Smooth muscle cell (in vitro differentiated cells): Measurements from ENCODE around the gene BAX. TPM values are rescaled to one million over a fixed set of nuclear protein-coding genes. Genes with fewer than 3 reads are reported as not detected.

Source experiments
- DNase-seq: peaks from one replicate; lab custom pipeline; 2025; ENCODE audit not compliant: unreplicated experiment; lab: John Stamatoyannopoulos, UW
- H2AFZ ChIP-seq: fragments of 200-600 bp; sonication (generic); 2 replicates; pipeline ENCODE4 v1.6.0; 2016; ENCODE audit warnings: antibody characterized with exemption, low read depth, mild to moderate bottlenecking
- H3F3A ChIP-seq: fragments of 200-600 bp; sonication (generic); 2 replicates; pipeline ENCODE4 v1.6.0; 2017; ENCODE audit warnings: antibody characterized with exemption, low read depth
- H3K27ac ChIP-seq: fragments of 200-600 bp; sonication (generic); 2 replicates; pipeline ENCODE4 v1.5.1; 2016; ENCODE audit warnings: low read depth, mild to moderate bottlenecking
- H3K27me3 ChIP-seq: fragments of 200-600 bp; sonication (generic); 2 replicates; pipeline ENCODE4 v1.6.1; 2016; ENCODE audit warnings: low read depth, mild to moderate bottlenecking
- H3K36me3 ChIP-seq: fragments of 200-600 bp; sonication (generic); 2 replicates; pipeline ENCODE4 v1.5.1; 2016; ENCODE audit warnings: low read depth
- H3K4me1 ChIP-seq: fragments of 200-600 bp; sonication (generic); 2 replicates; pipeline ENCODE4 v1.5.1; 2016; ENCODE audit warnings: low read depth
- H3K4me2 ChIP-seq: fragments of 200-600 bp; sonication (generic); 2 replicates; pipeline ENCODE4 v1.6.0; 2016; ENCODE audit warnings: mild to moderate bottlenecking
- H3K4me3 ChIP-seq: fragments of 200-600 bp; sonication (generic); 2 replicates; pipeline ENCODE4 v1.5.1; 2016; ENCODE audit warnings: mild to moderate bottlenecking
- H3K79me2 ChIP-seq: fragments of 200-600 bp; sonication (generic); 2 replicates; pipeline ENCODE4 v1.6.0; 2016; ENCODE audit warnings: low read depth, mild to moderate bottlenecking
- H3K9ac ChIP-seq: fragments of 200-600 bp; sonication (generic); 2 replicates; pipeline ENCODE4 v1.6.0; 2016; ENCODE audit warnings: low read depth
- H3K9me3 ChIP-seq: fragments of 200-600 bp; sonication (generic); replicated peaks from 2 replicates; pipeline ENCODE4 v1.5.1; 2016; ENCODE audit warnings: low read depth
- H4K20me1 ChIP-seq: fragments of 200-600 bp; sonication (generic); 2 replicates; pipeline ENCODE4 v1.6.0; 2016; ENCODE audit warnings: low read depth
- WGBS: methylation state at CpG from one replicate; pipeline ENCODE4 v1.1.7; 2016; ENCODE audit warnings: low lambda C conversion rate; 5-methylcytosine and 5-hydroxymethylcytosine counted together
- polyA plus RNA-seq: library from polyadenylated mRNA; unstranded; fragments of >200 nt; fragmentation: Nextera tagmentation; extraction: Ambion mirVana; gene quantifications from 2 replicates; pipeline ENCODE4 v1.2.1, GENCODE V29; 2016
- total RNA-seq: library from RNA; depleted of rRNA; stranded (reverse); fragments of >200 nt; gene quantifications from 2 replicates; pipeline ENCODE4 v1.2.3, GENCODE V29; 2014
- TF ChIP-seq, protein P1 (sequence below): fragments of 200-600 bp; sonication (generic); IDR thresholded peaks from 2 replicates; pipeline ENCODE4 v1.5.1; 2017; ENCODE audit warnings: borderline replicate concordance, mild to moderate bottlenecking, antibody characterized with exemption; ENCODE audit not compliant: insufficient read depth, poor library complexity, severe bottlenecking

Gene BAX
- total and polyA plus RNA-seq, 2 experiments from 2014 or later = 42.8 to 153 TPM

DNA sequence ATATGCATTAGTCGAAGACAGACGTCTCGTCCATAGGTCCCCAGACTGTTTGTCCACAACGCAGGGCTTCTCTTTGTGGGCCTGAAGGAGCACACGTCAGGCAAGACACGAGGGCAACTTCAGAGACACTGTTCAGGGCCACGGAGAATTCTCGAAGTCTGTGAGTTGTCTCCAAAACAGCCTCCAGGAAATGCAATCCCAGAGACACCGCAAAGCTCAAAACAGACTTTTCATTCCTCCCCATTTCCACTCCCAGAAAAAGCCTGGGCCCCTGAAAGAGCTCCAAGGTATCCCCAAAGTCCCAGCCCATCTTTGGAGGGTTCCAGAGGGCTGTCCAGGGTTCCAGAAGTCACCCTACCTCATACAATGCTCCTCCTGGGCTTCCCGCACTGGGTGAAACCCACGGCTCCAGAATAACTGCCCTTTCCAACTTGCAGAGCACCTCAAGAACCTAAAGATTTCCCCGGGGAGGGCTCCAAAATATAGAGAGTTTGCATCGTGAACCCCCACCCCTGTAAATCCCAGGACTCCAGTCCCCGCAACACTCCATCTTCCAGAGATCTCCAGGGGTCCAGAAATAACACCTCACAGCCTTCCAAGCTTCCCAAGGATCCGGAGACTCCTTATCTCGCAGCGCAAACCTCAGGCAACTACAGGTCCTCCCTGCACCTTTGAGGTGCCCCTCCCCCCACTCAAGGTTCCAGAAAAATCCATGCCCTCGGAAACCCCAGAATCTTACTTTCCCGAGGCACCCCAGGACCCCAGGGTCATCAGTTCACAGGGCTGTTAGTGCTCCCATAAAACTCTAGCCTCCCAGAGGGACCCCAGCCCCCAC lies 9.7 kb downstream of the BAX start:
- H3K27me3 ChIP-seq = no peaks in the 10 kb centered on the region
- H3K9me3 ChIP-seq = no peaks in the 10 kb centered on the region
- peak overlapping the region; percentile 88 for H3K4me2 ChIP-seq
- no peak overlapping the region for H2AFZ ChIP-seq
- H3K27ac ChIP-seq = peak overlapping the region; percentile 100
- 10% methylated on average over 19 of the region's 19 CpGs for WGBS
- peaks cover 39% of the 10 kb centered on the region for H4K20me1 ChIP-seq
- TF ChIP-seq, protein P1, sequence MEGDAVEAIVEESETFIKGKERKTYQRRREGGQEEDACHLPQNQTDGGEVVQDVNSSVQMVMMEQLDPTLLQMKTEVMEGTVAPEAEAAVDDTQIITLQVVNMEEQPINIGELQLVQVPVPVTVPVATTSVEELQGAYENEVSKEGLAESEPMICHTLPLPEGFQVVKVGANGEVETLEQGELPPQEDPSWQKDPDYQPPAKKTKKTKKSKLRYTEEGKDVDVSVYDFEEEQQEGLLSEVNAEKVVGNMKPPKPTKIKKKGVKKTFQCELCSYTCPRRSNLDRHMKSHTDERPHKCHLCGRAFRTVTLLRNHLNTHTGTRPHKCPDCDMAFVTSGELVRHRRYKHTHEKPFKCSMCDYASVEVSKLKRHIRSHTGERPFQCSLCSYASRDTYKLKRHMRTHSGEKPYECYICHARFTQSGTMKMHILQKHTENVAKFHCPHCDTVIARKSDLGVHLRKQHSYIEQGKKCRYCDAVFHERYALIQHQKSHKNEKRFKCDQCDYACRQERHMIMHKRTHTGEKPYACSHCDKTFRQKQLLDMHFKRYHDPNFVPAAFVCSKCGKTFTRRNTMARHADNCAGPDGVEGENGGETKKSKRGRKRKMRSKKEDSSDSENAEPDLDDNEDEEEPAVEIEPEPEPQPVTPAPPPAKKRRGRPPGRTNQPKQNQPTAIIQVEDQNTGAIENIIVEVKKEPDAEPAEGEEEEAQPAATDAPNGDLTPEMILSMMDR = no peak
- H3K4me3 ChIP-seq = peak overlapping the region; percentile 86
- H3K9ac ChIP-seq = peak overlapping the region; percentile 95
- H3K36me3 ChIP-seq = no peaks in the 10 kb centered on the region
- H3F3A ChIP-seq = peaks cover 31% of the 10 kb centered on the region
- peaks cover 15% of the 10 kb centered on the region for H3K79me2 ChIP-seq
- peaks cover 25% of the 10 kb centered on the region for H3K4me1 ChIP-seq
- DNase-seq = no peak

DNA sequence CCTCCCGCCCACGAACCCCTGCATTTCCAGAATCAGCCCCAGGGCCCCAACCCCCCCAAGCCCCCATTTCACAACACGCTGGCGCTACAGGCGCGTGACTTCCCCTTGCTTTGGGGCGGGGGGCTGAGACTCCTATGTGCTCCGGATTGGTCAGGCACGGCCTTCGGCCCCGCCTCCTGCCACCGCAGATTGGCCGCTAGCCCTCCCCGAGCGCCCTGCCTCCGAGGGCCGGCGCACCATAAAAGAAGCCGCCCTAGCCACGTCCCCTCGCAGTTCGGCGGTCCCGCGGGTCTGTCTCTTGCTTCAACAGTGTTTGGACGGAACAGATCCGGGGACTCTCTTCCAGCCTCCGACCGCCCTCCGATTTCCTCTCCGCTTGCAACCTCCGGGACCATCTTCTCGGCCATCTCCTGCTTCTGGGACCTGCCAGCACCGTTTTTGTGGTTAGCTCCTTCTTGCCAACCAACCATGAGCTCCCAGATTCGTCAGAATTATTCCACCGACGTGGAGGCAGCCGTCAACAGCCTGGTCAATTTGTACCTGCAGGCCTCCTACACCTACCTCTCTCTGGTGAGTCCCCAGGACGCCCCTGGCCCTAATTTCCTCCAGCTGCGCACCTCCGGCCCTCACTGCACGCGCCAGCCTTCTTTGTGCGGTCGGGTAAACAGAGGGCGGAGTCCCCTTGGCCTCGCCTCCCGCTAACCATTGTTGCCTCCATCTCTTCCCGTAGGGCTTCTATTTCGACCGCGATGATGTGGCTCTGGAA lies 10.5 kb downstream of the BAX start, which contains the start of gene FTL:
TSS of gene FTL (plus strand) at position 270 of the 766 bp plus-strand sequence. CDS start at position 469, 199 bp downstream.
- Histone ChIP-seq H2AFZ (no peak within 1 kb of the TSS), H3K27ac (peak within 1 kb of the TSS; percentile 100), H3K9me3 (no peaks in the 10 kb centered on the region), H3K27me3 (no peaks in the 10 kb centered on the region), H3K4me2 (peak within 1 kb of the TSS; percentile 88), H4K20me1 (peaks cover 39% of the 10 kb centered on the region), H3K36me3 (no peaks in the 10 kb centered on the region), H3F3A (peaks cover 29% of the 10 kb centered on the region), H3K4me3 (peak within 1 kb of the TSS; percentile 86), H3K9ac (peak within 1 kb of the TSS; percentile 95), H3K4me1 (peaks cover 25% of the 10 kb centered on the region), H3K79me2 (peaks cover 15% of the 10 kb centered on the region)
- TF ChIP-seq, protein P1 = no peak
- WGBS = under 1% methylated on average over 46 of the region's 52 CpGs
- peak; percentile 92 for DNase-seq

DNA sequence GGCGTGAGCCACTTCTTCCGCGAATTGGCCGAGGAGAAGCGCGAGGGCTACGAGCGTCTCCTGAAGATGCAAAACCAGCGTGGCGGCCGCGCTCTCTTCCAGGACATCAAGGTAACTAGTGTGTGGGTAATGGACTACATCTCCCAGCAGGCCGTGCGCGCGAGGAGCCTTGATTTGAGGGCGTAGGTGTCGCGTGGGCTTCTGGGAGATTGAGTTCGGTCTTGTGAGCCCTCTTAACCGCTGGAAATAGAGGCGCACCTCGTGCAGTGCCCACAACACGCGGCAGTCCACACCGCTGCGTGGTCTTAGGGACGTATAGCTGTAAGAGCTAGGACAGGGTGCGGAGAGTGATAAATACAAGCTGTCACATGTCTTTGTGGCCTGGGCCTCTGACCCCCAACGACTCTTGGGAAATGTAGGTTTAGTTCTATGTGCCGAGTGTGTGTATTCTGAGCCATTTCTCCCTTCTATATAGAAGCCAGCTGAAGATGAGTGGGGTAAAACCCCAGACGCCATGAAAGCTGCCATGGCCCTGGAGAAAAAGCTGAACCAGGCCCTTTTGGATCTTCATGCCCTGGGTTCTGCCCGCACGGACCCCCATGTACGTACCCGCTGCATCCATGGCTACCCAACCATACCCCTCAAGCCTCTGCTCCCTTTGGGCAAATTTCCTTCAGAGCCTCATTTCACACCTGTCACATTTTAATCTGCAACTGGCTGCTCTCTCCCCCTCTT lies 11.3 kb downstream of the BAX start:
- H3K9ac ChIP-seq = peak overlapping the region; percentile 70
- peaks cover 15% of the 10 kb centered on the region for H3K79me2 ChIP-seq
- peak overlapping the region; percentile 68 for H3K27ac ChIP-seq
- DNase-seq = no peak
- 12% methylated on average over 36 of the region's 36 CpGs for WGBS
- H4K20me1 ChIP-seq = peaks cover 45% of the 10 kb centered on the region
- H3K4me3 ChIP-seq = peak overlapping the region; percentile 86
- H3K9me3 ChIP-seq = no peaks in the 10 kb centered on the region
- TF ChIP-seq, protein P1 = no peak
- H3F3A ChIP-seq = peaks cover 26% of the 10 kb centered on the region
- no peak overlapping the region for H2AFZ ChIP-seq
- H3K36me3 ChIP-seq = no peaks in the 10 kb centered on the region
- H3K4me2 ChIP-seq = peak overlapping the region; percentile 88
- no peaks in the 10 kb centered on the region for H3K27me3 ChIP-seq
- H3K4me1 ChIP-seq = peaks cover 25% of the 10 kb centered on the region
